Hematopoietic multipotent progenitor cell treated with erythropoietin and hydrocortisone succinate and interleukin-3 and kit ligand, for 15 days (in vitro differentiated cells): ENCODE data around the gene MRGPRG.
A peak's percentile ranks its signal among the peaks of the same experiment; 100 is the strongest.
"Not testable (repeated sequence)": the region's sequence is repeated elsewhere in the genome, so short reads cannot be mapped to it uniquely, and the experiment has no call there.

ENCODE experiments used
- DNase-seq: peaks from one replicate; pipeline ENCODE4 v3.0.0-alpha.2; 2015; ENCODE audit warnings: low spot score

The MRGPRG gene

GRCh38 chr11:3218483-3219280, at the start of gene MRGPRG:
Gene MRGPRG (minus strand): TSS chr11:3218813. CDS start chr11:3218813, 0 bp downstream.
- DNase-seq = no peak

- DNase-seq = not testable (repeated sequence)
These were observed 43.9 kb upstream of the MRGPRG start for GRCh38 chr11:3262548-3262947.

- peak; percentile 59 for DNase-seq
These were observed 43.2 kb upstream of the MRGPRG start for GRCh38 chr11:3261831-3262230.

GRCh38 chr11:3257509-3257908, 38.9 kb upstream of the MRGPRG start:
- not testable (repeated sequence) for DNase-seq

- DNase-seq = not testable (repeated sequence)
These were observed 36.6 kb upstream of the MRGPRG start for GRCh38 chr11:3255241-3255640.

GRCh38 chr11:3254773-3255172, 36.2 kb upstream of the MRGPRG start:
- not testable (repeated sequence) for DNase-seq

GRCh38 chr11:3245071-3245470, 26.5 kb upstream of the MRGPRG start:
- no peak for DNase-seq

GRCh38 chr11:3243880-3244279, 25.3 kb upstream of the MRGPRG start:
- DNase-seq = no peak

- DNase-seq = no peak
These were observed 18.5 kb upstream of the MRGPRG start for GRCh38 chr11:3237119-3237518.

- DNase-seq = no peak
These were observed 16.2 kb upstream of the MRGPRG start for GRCh38 chr11:3234846-3235245.

- no peak for DNase-seq
These were observed 14.3 kb upstream of the MRGPRG start for GRCh38 chr11:3232956-3233355.

GRCh38 chr11:3231851-3232744, 13.5 kb upstream of the MRGPRG start, which contains the start of gene MRGPRE:
Gene MRGPRE (minus strand): TSS chr11:3232417. CDS start chr11:3228799, 3,618 bp downstream.
- peak; percentile 93 for DNase-seq

GRCh38 chr11:3231550-3231850, 12.9 kb upstream of the MRGPRG start:
- no peak for DNase-seq

GRCh38 chr11:3230636-3231549, 12.3 kb upstream of the MRGPRG start:
- DNase-seq = no peak

GRCh38 chr11:3229673-3230630, 11.3 kb upstream of the MRGPRG start:
- no peak for DNase-seq

- no peak for DNase-seq
These were observed 9.8 kb upstream of the MRGPRG start for GRCh38 chr11:3228445-3228829.

GRCh38 chr11:3227568-3228444, 9.2 kb upstream of the MRGPRG start:
- DNase-seq = no peak

GRCh38 chr11:3226846-3227567, 8.4 kb upstream of the MRGPRG start:
- DNase-seq = peak; percentile 14
